ENCODE measurements around the gene NTM. TPM values are rescaled to one million over a fixed set of nuclear protein-coding genes. Genes with fewer than 3 reads are reported as not detected.
"Not testable (repeated sequence)": the region's sequence is repeated elsewhere in the genome, so short reads cannot be mapped to it uniquely, and the experiment has no call there.

NTM gene
- total RNA-seq, 1 donor from 2014 or later, result 82.7 TPM

GRCh38 chr11:131674051-131674755, 303.8 kb downstream of the NTM start:
- Mint-ChIP-seq H3K9me3 (ENCODE audit: unreplicated experiment) (no peaks in the 10 kb centered on the region), H3K36me3 (ENCODE audit: unreplicated experiment) (no peaks in the 10 kb centered on the region), H3K27me3 (ENCODE audit: unreplicated experiment) (peaks cover 30% of the 10 kb centered on the region), H3K4me1 (ENCODE audit: unreplicated experiment) (no peaks in the 10 kb centered on the region), H3K27ac (ENCODE audit: unreplicated experiment) (no peak overlapping the region), H3K4me3 (ENCODE audit: unreplicated experiment) (no peak overlapping the region)
- TF ChIP-seq CTCF (IDR thresholded peaks at IDR 0.05), result peak; percentile 99
- DNase-seq (ENCODE audit: extremely low spot score, unreplicated experiment), result no peak

DNA sequence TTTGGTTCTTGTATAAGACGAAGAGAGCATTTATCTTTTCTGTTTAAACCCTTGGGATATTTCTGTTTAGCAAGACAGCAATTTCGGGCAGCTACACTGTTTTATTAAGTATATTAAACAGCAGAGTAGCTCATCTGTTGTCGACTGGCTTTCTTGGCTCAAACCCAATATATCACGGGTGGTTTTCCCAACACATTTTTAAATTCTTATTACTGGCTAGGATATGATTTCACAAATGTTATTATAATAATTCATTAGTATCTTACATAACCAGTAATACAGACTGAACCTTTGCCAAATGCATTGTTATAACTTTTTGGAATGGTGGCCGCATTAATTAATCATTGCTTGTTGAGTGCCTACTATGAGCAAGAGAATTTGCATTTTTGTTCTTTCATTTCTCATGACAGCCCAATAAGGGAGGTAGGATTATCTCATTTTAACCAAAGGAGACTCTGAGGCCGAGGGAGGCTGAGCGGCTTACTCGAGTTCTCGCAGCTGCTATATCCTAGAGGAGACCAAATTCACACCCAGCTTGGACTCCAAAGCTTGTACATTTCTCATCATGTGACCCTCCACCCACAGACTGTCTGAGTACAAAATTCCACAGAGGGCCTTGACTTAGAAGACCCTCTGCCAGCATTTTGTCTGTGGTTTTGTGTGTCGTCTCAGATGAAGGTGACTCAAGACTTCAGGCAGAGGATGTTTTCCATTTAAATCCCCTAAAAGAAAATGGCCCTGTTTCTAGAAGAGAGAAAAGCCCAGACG, 304.9 kb downstream of the NTM start:
- Mint-ChIP-seq H3K4me3 (ENCODE audit: unreplicated experiment) (no peak overlapping the region), H3K27me3 (ENCODE audit: unreplicated experiment) (peaks cover 28% of the 10 kb centered on the region), H3K27ac (ENCODE audit: unreplicated experiment) (no peak overlapping the region), H3K36me3 (ENCODE audit: unreplicated experiment) (no peaks in the 10 kb centered on the region), H3K9me3 (ENCODE audit: unreplicated experiment) (no peaks in the 10 kb centered on the region), H3K4me1 (ENCODE audit: unreplicated experiment) (no peaks in the 10 kb centered on the region)
- TF ChIP-seq CTCF (IDR thresholded peaks at IDR 0.05), result no peak
- DNase-seq (ENCODE audit: extremely low spot score, unreplicated experiment), result no peak

- H3K4me3 Mint-ChIP-seq (ENCODE audit: unreplicated experiment), result no peak overlapping the region
- no peaks in the 10 kb centered on the region for H3K9me3 Mint-ChIP-seq (ENCODE audit: unreplicated experiment)
- no peak for TF ChIP-seq CTCF (IDR thresholded peaks at IDR 0.05)
- no peak overlapping the region for H3K27ac Mint-ChIP-seq (ENCODE audit: unreplicated experiment)
- H3K27me3 Mint-ChIP-seq (ENCODE audit: unreplicated experiment), result peaks cover 29% of the 10 kb centered on the region
- DNase-seq (ENCODE audit: extremely low spot score, unreplicated experiment), result no peak
- H3K4me1 Mint-ChIP-seq (ENCODE audit: unreplicated experiment), result no peaks in the 10 kb centered on the region
- no peaks in the 10 kb centered on the region for H3K36me3 Mint-ChIP-seq (ENCODE audit: unreplicated experiment)
Observed at GRCh38 chr11:131677828-131678470, 307.5 kb downstream of the NTM start.

DNA sequence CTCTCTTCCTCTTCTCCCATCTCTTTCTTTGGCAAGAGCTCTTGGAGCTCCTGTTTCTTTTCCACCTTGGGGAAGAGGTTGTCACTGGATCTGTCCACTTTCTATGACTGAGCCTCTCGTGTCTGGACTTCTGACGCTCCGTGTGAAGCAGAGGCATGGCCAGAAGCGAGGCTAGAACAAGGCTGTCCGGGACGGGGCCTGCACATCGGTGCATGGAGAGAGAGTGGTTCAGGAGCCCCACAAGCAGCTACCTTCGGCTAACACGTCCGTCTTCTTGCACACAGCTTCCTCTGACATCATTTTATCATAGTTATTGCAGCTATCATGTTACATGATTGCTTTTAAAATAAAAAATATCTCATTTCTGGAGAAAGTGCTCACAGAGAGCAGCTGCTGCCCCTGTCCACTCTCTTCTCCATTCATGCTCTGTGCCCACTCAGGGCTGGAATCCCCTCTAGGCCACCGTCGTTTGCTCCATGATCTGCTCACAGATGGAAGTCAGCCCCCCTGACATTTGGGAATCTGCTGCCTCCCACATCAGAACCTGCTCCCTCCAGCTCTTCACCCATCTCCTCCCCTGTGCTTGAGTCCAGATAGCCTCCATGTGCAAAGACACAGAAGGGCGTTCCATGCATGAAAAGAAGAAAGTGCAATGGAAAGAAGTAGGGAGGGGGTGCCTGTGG, 308.4 kb downstream of the NTM start:
- DNase-seq (ENCODE audit: extremely low spot score, unreplicated experiment), result no peak
- Mint-ChIP-seq H3K4me1 (ENCODE audit: unreplicated experiment) (no peaks in the 10 kb centered on the region), H3K27ac (ENCODE audit: unreplicated experiment) (no peak overlapping the region), H3K27me3 (ENCODE audit: unreplicated experiment) (peaks cover 36% of the 10 kb centered on the region), H3K9me3 (ENCODE audit: unreplicated experiment) (no peaks in the 10 kb centered on the region), H3K4me3 (ENCODE audit: unreplicated experiment) (no peak overlapping the region), H3K36me3 (ENCODE audit: unreplicated experiment) (no peaks in the 10 kb centered on the region)
- no peak for TF ChIP-seq CTCF (IDR thresholded peaks at IDR 0.05)

GRCh38 chr11:131680448-131680847, 310.0 kb downstream of the NTM start:
- peaks cover 32% of the 10 kb centered on the region for H3K27me3 Mint-ChIP-seq (ENCODE audit: unreplicated experiment)
- H3K27ac Mint-ChIP-seq (ENCODE audit: unreplicated experiment); H3K4me3 Mint-ChIP-seq (ENCODE audit: unreplicated experiment); H3K9me3 Mint-ChIP-seq (ENCODE audit: unreplicated experiment); H3K36me3 Mint-ChIP-seq (ENCODE audit: unreplicated experiment); DNase-seq (ENCODE audit: extremely low spot score, unreplicated experiment); H3K4me1 Mint-ChIP-seq (ENCODE audit: unreplicated experiment): not testable (repeated sequence)

Data from osteocyte (in vitro differentiated cells).